HepG2 (cell line): ENCODE measurements around the gene ADCY6. TPM values are rescaled to one million over a fixed set of nuclear protein-coding genes. Genes with fewer than 3 reads are reported as not detected.

Source experiments
- AGO1 ChIP-seq: fragments of 200-400 bp; formaldehyde crosslinking; IDR thresholded peaks from 2 replicates; pipeline ENCODE4 v1.6.1; 2017; ENCODE audit warnings: mild to moderate bottlenecking, low read depth, low read length, moderate library complexity; ENCODE audit not compliant: poor library complexity, severe bottlenecking
- BCL6 ChIP-seq: IDR thresholded peaks from 2 replicates; pipeline ENCODE4 v1.6.1; 2016; ENCODE audit warnings: missing genetic modification reagents, missing compliant biosample characterization
- CAMTA2 ChIP-seq: sonication (generic); formaldehyde crosslinking; IDR thresholded peaks from 2 replicates; pipeline ENCODE4 v1.4.0; 2020; ENCODE audit warnings: mild to moderate bottlenecking, missing genetic modification reagents, borderline replicate concordance
- HMGXB4 ChIP-seq, 2 experiments: sonication (generic) in 1 of 2; formaldehyde crosslinking in 1 of 2; IDR thresholded peaks; 2 replicates each; pipeline versions ENCODE4 v1.4.0 to v1.6.1; 2018 to 2020; ENCODE audit warnings: missing genetic modification reagents in 2 of 2, borderline replicate concordance in 1 of 2, low read depth in 1 of 2, mild to moderate bottlenecking in 1 of 2, missing biosample characterization in 1 of 2
- IKZF4 ChIP-seq: sonication (generic); formaldehyde crosslinking; IDR thresholded peaks from 2 replicates; pipeline ENCODE4 v1.5.1; 2020; ENCODE audit warnings: borderline replicate concordance, mild to moderate bottlenecking, low read depth, missing genetic modification reagents; ENCODE audit errors: not compliant biosample characterization
- MTA3 ChIP-seq: sonication (generic); formaldehyde crosslinking; IDR thresholded peaks from 2 replicates; pipeline ENCODE4 v1.4.0; 2020; ENCODE audit warnings: missing genetic modification reagents
- NFE2 ChIP-seq: sonication (generic); formaldehyde crosslinking; IDR thresholded peaks from 2 replicates; pipeline ENCODE4 v1.4.0; 2020; ENCODE audit warnings: missing genetic modification reagents
- NR3C1 ChIP-seq: sonication (generic); formaldehyde crosslinking; IDR thresholded peaks from 2 replicates; pipeline ENCODE4 v1.4.0; 2020; ENCODE audit warnings: missing genetic modification reagents
- PCBP1 ChIP-seq: fragments of 200-400 bp; formaldehyde crosslinking; IDR thresholded peaks from 2 replicates; pipeline ENCODE4 v1.6.1; 2017; ENCODE audit warnings: mild to moderate bottlenecking, low read depth, low read length, borderline replicate concordance
- SAP130 ChIP-seq: IDR thresholded peaks from 2 replicates; pipeline ENCODE4 v1.6.1; 2016; ENCODE audit warnings: low read depth
- SUZ12 ChIP-seq: fragments of 150-350 bp; IDR thresholded peaks from 2 replicates; pipeline ENCODE4 v1.6.1; 2014; ENCODE audit warnings: low read depth, low read length
- THAP7 ChIP-seq: sonication (generic); formaldehyde crosslinking; IDR thresholded peaks from 2 replicates; pipeline ENCODE4 v1.8.1; 2023; ENCODE audit warnings: mild to moderate bottlenecking, missing genetic modification reagents
- ZBTB1 ChIP-seq: sonication (generic); formaldehyde crosslinking; IDR thresholded peaks from 2 replicates; pipeline ENCODE4 v1.4.0; 2020; ENCODE audit warnings: missing genetic modification reagents, borderline replicate concordance
- ZFP91 ChIP-seq: sonication (generic); formaldehyde crosslinking; IDR thresholded peaks from 2 replicates; pipeline ENCODE4 v1.9.0; 2022; ENCODE audit warnings: missing genetic modification reagents, mild to moderate bottlenecking, borderline replicate concordance
- ZNF235 ChIP-seq: sonication (generic); formaldehyde crosslinking; IDR thresholded peaks from 2 replicates; pipeline ENCODE4 v1.8.1; 2023; ENCODE audit warnings: mild to moderate bottlenecking, missing genetic modification reagents, borderline replicate concordance
- ZNF281 ChIP-seq: sonication (generic); formaldehyde crosslinking; IDR thresholded peaks from 2 replicates; pipeline ENCODE4 v1.4.0; 2020; ENCODE audit warnings: missing genetic modification reagents, borderline replicate concordance
- ZNF660 ChIP-seq: sonication (generic); formaldehyde crosslinking; IDR thresholded peaks from 2 replicates; pipeline ENCODE4 v1.5.1; 2020; ENCODE audit warnings: mild to moderate bottlenecking, low read depth, missing genetic modification reagents, borderline replicate concordance
- ZNF740 ChIP-seq: sonication (generic); formaldehyde crosslinking; IDR thresholded peaks from 2 replicates; pipeline ENCODE4 v1.4.0; 2020; ENCODE audit warnings: missing genetic modification reagents
- polyA plus RNA-seq, 8 experiments: library from polyadenylated mRNA; depleted of rRNA in 3 of 8; stranded (reverse) in 7 of 8; unstranded in 1 of 8; fragments of >200 nt; fragmentation: Illumina TruSeq in 4 of 8; extraction: Trizol in 4 of 8; gene quantifications; 2 replicates each; pipeline versions ENCODE4 v1.2.1 to v1.2.3, GENCODE V29; 2011 to 2016; ENCODE audit warnings: low read depth in 4 of 8, missing spikeins in 1 of 8, mixed read lengths in 1 of 8; ENCODE audit not compliant: insufficient read depth in 1 of 8
- total RNA-seq, 5 experiments: library from RNA; depleted of rRNA; stranded (reverse); fragments of >200 nt; fragmentation: Illumina TruSeq; extraction: Trizol; gene quantifications; 2 replicates each; pipeline ENCODE4 v1.2.3, GENCODE V29; 2016; ENCODE audit warnings: low read depth in 1 of 5

The ADCY6 gene
- total and polyA plus RNA-seq, 2 of the 13 experiments (the other 11 are each of a cell fraction or from before 2014, with no cell fraction given): 10.6 to 11.8 TPM

- TF ChIP-seq ZNF281 (CRISPR knock-in tag) (no peak), ZNF235 (CRISPR knock-in tag) (0 out of 2 replicates have a peak, but pooled peaks have one; percentile 11), ZBTB1 (CRISPR knock-in tag) (no peak), CAMTA2 (CRISPR knock-in tag) (0 out of 2 replicates have a peak, but pooled peaks have one; percentile 53), ZFP91 (CRISPR knock-in tag) (no peak; the same call in 1 of the 2 replicates), THAP7 (no peak), AGO1 (no peak), ZNF740 (CRISPR knock-in tag) (no peak), NFE2 (CRISPR knock-in tag) (no peak), BCL6 (CRISPR knock-in tag) (no peak; the same call in 1 of the 2 replicates), HMGXB4 (CRISPR knock-in tag; IDR thresholded peaks at IDR 0.05; ENCODE audit: borderline replicate concordance in 1 of 2, low read depth in 1 of 2) (peak in 1 of 2 experiments; percentile 59; a peak in 1 of 4 replicates), SUZ12 (no peak), IKZF4 (CRISPR knock-in tag) (no peak), MTA3 (CRISPR knock-in tag) (no peak), NR3C1 (CRISPR knock-in tag) (no peak), PCBP1 (0 out of 2 replicates have a peak, but pooled peaks have one; percentile 25), SAP130 (CRISPR knock-in tag) (peak; percentile 5; the same call in 1 of the 2 replicates), ZNF660 (no peak)
Observed at GRCh38 chr12:48815126-48816110, 26.5 kb upstream of the ADCY6 start (continued).
